GM18507 (cell line): Measurements from ENCODE around the gene MMP24.
"Not testable (repeated sequence)": the region's sequence is repeated elsewhere in the genome, so short reads cannot be mapped to it uniquely, and the experiment has no call there.

Source experiments
- DNase-seq: peaks from one replicate; pipeline ENCODE4 v3.0.0; 2011; ENCODE audit warnings: low read depth; ENCODE audit not compliant: insufficient read length; ENCODE audit errors: extremely low spot score
- FAIRE-seq: peaks from 2 replicates; lab custom pipeline; 2011; peaks lifted over from hg19 to GRCh38; lab: Jason Lieb, UNC

MMP24 gene

DNA sequence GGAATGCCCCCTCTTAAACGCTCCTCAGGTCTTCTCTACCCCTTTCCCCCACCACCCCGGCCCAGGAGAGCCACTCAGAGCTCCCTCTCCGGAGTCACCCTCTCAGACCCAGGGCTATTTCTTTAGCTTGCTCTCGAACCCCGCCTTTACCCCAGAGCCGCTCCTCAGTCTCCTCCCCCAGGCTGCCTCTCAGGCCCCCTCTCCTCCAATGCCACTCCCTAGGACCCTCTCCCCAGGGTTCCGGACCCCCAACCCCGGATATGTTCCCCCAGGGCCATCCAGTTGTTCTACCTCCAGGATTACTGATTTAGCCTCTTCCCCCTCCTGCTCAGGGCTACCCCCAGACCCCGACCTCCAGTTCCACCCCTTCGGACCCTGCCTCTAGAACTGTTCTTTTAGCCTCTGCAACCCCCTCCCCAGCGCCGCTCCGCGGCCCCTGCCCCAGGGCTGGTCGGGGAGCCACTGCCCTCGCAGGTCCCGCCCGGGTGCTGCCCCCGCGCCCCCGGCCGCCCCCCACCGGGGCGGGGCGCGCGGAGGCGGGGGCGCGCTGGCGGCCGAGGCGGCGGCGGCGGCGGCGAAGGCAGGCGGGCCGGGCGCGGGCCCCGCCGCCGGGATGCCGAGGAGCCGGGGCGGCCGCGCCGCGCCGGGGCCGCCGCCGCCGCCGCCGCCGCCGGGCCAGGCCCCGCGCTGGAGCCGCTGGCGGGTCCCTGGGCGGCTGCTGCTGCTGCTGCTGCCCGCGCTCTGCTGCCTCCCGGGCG is at the start of gene MMP24:
Gene MMP24, plus strand, starts transcription at position 565 of the 758 bp plus-strand sequence. Its CDS starts 49 bp downstream, at position 614.
- DNase-seq (no peak), FAIRE-seq (no peak)

DNA sequence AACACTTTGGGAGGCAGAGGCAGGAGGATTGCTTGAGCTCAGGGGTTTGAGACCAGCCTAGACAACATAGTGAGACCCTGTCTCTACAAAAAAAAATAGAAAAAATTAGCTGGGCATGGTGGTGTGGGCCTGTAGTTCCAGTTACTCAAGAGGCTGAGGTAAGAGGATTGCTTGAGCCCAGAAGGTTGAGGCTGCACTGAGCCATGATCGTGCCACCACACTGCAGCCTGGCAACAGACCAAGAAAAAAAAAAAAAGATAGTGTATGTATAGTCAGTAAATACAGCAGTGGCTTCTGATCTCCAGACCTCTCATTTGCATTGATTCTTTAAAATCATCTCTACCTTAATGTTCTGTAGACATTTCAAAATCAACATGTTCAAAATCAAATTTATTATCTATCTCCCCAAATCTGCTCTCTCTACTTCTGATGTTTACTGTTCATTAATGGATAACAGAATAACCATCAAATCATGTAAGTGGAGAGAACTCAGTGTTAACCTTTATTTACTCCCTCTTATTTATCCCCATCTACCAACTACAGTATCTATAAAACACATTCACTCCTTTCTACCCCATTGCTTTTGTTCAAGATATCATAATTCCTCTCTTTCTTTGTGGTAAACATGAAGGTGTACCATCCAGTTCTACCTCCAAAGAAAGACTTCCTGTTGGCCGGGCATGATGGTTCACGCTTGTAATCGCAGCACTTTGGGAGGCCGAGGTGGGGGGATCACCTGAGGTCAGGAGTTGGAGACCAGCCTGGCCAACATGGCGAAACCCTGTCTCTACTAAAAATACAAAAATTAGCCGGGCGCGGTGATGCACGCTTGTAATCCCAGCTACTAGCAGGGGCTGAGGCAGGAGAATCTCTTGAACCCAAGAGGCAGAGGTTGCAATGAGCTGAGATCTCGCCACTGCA is 46.9 kb upstream of the MMP24 start:
- FAIRE-seq: no peak

GRCh38 chr20:35180266-35180665 is 46.2 kb upstream of the MMP24 start:
- no peak for FAIRE-seq
- DNase-seq: no peak

More for the DNA sequence above, 46.9 kb upstream of the MMP24 start:
- no peak for DNase-seq

DNA sequence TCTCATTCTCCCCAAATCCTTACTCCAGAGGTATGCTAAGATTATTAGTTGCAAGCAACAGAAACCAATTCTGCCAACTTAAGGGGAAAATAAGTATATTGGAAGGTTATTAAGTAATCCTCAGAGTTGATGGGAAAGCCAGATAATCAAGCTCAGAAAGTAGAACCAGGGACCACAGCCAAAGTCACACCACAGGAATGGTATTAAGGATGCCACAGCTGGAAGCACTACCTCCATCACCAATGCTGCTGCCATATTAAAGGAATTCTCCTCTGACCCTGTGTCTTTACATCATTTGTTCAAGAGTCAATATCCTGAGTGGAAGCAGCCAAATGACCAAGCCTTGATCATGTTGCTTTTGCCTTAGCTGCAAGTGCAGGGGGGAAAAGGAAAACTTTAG is 44.8 kb upstream of the MMP24 start:
- FAIRE-seq: no peak
- DNase-seq: no peak

DNA sequence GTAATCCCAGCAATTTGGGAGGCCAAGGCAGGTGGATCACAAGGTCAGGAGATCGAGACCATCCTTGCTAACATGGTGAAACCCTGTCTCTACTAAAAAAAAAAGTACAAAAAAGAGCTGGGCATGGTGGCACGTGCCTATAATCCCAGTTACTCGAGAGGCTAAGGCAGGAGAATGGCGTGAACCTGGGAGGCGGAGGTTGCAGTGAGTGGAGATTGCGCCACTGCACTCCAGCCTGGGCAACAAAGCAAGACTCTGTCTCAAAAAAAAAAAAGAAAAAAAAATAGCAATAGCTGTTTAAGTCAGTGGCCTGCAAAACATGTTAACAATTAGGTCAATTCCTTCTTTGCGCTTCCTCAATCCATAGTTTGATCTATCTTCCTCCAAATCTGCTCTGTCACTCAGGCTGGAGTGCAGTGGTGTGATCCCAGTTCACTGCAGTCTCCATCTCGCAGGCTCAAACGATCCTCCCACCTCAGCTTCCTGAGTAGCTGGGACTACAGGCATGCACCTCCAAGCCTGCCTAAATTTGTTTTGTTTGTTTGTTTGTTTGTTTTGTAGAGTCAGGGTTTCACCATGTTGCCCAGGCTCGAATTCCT is 39.7 kb upstream of the MMP24 start:
- DNase-seq, FAIRE-seq: not testable (repeated sequence)

GRCh38 chr20:35187584-35188190 is 38.8 kb upstream of the MMP24 start:
- DNase-seq: no peak
- FAIRE-seq: no peak

DNA sequence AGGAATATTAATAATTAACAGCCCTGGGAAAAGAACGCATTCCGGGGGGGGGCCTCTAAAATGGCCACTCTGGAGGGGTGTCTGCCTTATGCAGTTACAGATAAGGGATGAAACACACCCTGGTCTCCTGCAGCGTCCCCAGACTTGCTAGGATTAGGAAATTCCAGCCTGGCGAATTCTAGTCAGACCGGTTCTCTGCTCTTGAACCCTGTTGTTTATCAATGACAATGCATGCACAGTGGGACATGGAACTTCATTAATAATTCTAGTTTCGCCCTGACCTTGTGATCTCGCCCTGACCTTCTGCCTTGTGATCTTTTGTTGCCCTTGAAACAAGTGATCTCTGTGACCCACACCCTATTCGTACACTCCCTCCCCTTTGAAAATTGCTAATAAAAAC is 37.3 kb upstream of the MMP24 start:
- FAIRE-seq, DNase-seq: not testable (repeated sequence)

DNA sequence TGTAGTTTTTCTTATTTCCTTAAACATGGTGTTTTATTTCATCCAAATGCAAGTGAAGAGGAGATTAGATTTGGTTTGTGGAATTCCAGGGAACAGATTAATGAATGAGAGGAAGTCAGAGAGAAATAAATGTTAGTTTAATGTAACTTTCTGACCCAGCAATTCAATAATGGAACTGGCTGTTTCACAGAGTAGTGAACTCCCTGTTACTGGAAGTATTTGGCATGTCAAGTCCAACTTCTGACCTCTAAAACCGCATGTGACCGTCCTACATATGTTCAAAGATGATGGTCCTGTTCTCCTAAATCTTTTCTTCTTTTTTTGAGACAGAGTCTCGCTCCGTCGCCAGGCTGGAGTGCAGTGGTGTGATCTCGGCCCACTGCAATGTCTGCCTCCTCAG is 35.9 kb upstream of the MMP24 start:
- FAIRE-seq: no peak
- DNase-seq: no peak

GRCh38 chr20:35191419-35192117 is 34.9 kb upstream of the MMP24 start:
- no peak for DNase-seq
- FAIRE-seq: no peak

- DNase-seq: no peak
- no peak for FAIRE-seq
These were observed 34.2 kb upstream of the MMP24 start for GRCh38 chr20:35192118-35192872.

DNA sequence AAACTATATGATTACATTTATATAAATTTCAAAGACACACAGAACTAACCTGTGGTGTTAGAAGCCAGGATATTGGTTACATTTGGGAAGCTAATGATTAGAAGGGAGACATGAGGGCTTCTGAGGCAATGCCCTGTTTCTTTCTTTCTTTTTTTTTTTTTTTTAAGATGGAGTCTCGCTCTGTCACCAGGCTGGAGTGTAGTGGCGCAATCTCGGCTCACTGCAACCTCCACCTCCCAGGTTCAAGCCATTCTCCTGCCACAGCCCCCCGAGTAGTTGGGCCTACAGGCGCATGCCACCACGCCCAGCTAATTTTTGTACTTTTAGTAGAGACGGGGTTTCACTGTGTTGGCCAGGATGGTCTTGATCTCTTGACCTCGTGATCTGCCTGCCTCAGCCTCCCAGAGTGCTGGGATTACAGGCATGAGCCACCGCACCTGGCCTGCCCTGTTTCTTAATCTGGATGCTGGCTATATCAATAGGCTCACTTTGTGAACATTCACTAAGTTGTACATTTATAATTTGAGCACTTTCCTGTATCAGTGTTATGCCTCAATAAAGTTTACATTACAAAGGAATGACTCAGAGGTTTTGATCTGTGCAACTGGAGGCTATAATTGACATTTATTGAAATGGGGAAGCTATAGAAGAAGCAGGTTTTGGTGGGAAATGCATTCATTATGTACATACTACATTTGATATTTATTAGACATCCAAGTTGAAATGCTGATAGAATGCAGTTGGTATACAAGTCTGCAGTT is 33.3 kb upstream of the MMP24 start:
- FAIRE-seq, DNase-seq: not testable (repeated sequence)

DNA sequence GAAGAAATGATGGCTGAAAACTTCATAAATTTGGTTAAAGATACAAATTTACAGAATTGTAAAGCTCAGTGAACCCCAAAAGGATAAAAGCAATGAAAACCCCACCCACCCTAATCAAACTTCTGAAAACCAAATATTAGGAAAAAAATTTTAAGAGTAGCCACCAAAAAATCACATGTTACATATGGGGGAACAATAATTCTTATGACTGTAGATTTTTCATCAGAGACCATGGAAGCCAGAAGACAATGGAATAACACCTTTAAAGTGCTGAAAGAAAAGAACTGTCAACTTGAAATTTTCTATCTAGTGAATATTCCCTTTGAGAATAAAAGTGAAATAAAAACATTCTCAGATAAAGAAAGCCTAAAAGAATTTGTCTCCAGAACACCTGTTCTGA is 30.2 kb upstream of the MMP24 start:
- FAIRE-seq: no peak
- no peak for DNase-seq

GRCh38 chr20:35199740-35200139 is 26.8 kb upstream of the MMP24 start:
- no peak for DNase-seq

DNA sequence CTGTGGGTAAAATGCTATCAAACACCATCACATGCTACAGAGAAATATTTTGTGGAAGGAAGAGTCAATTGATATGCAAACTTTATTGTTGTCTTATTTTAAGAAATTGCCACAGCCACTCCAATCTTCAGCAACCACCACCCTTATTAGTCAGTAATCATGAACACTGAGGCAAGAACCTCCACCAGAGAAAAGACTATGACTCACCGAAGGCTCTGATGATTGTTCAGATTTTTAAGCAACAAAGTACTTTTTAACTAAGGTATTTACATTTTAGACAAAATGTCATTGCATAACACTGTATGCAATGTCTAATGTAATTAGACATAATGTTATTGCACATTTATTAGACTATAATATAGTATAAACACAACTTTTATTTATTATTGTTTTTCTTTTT is 26.2 kb upstream of the MMP24 start:
- DNase-seq: no peak

More at GRCh38 chr20:35199740-35200139, 26.8 kb upstream of the MMP24 start:
- no peak for FAIRE-seq

GRCh38 chr20:35201467-35201866 is 25.0 kb upstream of the MMP24 start:
- not testable (repeated sequence) for FAIRE-seq, DNase-seq

More for the DNA sequence above, 26.2 kb upstream of the MMP24 start:
- FAIRE-seq: no peak

DNA sequence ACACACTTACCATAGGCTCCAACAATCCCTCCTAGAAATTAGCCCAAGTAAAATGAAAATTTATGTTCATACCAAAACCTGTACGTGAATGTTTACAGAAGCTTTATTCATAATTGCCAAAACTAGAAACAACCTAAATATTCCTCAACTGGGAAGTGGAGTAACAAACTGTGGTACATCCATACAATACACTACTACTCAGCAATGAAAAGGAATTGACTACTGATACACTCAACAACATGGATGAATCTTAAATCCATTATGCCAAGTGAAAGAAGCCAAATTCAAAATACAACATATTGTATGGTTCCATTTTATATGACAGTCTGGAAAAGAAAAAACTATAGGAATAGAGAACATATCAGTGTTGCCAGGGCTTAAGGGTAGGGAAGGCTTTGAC is 19.7 kb upstream of the MMP24 start:
- DNase-seq (no peak), FAIRE-seq (no peak)

DNA sequence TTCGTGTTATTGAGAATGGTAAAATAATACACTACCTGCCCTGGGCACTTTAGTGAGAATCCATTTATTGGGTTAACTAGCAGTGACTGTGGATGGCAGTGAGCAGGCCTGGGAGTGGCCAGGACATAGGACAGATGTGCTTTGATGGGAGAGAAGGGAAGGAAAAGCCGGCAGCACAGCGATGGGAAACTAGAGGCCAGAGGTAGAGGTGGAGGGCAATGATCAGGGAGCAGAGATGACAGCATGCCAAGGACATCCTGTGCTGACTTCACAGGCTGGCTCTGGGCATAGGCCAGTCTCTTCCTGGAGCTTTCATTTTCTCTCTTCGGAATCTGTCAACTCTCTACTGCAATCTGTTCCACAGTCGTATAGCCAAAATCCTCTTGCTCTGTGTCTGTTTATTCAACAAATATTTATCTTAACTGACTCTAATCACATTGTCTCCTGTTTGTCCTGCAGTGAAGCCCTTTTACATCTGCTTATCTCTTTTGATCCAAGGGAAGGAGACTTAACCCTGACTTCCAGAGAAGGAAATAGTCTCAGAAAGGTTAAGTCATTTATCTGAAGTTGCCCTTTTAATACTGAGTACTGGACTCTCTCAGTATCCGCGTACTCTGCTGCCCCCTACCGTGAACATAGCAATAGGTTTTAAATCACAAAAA is 18.4 kb upstream of the MMP24 start:
- peak; percentile 72 for FAIRE-seq

More for the DNA sequence above, 18.4 kb upstream of the MMP24 start:
- DNase-seq: peak; percentile 22
